Loucy (cell line): ENCODE data around the gene INS.
A peak's percentile ranks its signal among the peaks of the same experiment; 100 is the strongest.

ENCODE experiments used
- H2AFZ ChIP-seq: fragments of 200-600 bp; sonication (generic); 2 replicates; pipeline ENCODE4 v1.6.0; 2016; ENCODE audit warnings: antibody characterized with exemption, mild to moderate bottlenecking, low read length, moderate library complexity
- H3F3A ChIP-seq: fragments of 200-600 bp; 2 replicates; pipeline ENCODE4 v1.6.0; 2016; ENCODE audit warnings: antibody characterized with exemption, low read depth, mild to moderate bottlenecking
- H3K27me3 ChIP-seq: fragments of 200-600 bp; sonication (generic); 2 replicates; pipeline ENCODE4 v1.6.1; 2014; ENCODE audit warnings: low read length, mild to moderate bottlenecking; ENCODE audit not compliant: insufficient read depth, poor library complexity, severe bottlenecking
- H3K36me3 ChIP-seq: fragments of 200-600 bp; sonication (generic); 2 replicates; pipeline ENCODE4 v1.6.1; 2016; ENCODE audit warnings: low read length; ENCODE audit not compliant: insufficient read depth
- H3K4me1 ChIP-seq: fragments of 200-600 bp; sonication (generic); 2 replicates; pipeline ENCODE4 v1.5.1; 2014; ENCODE audit warnings: low read length, mild to moderate bottlenecking; ENCODE audit not compliant: insufficient read depth, poor library complexity, severe bottlenecking
- H3K4me2 ChIP-seq: fragments of 200-600 bp; sonication (generic); 2 replicates; pipeline ENCODE4 v1.6.0; 2014; ENCODE audit warnings: antibody characterized with exemption, low read length, low read depth, mild to moderate bottlenecking; ENCODE audit not compliant: poor library complexity, severe bottlenecking
- H3K4me3 ChIP-seq: fragments of 200-600 bp; sonication (generic); 2 replicates; pipeline ENCODE4 v1.5.1; 2014; ENCODE audit warnings: low read length, mild to moderate bottlenecking, mixed read lengths; ENCODE audit not compliant: poor library complexity, severe bottlenecking
- H3K79me2 ChIP-seq: fragments of 200-600 bp; sonication (generic); 2 replicates; pipeline ENCODE4 v1.6.1; 2014; ENCODE audit warnings: low read length; ENCODE audit not compliant: insufficient read depth
- H3K9ac ChIP-seq: fragments of 200-600 bp; sonication (generic); 2 replicates; pipeline ENCODE4 v1.6.0; 2014; ENCODE audit warnings: mild to moderate bottlenecking, low read depth, low read length, moderate library complexity; ENCODE audit not compliant: poor library complexity, severe bottlenecking
- H3K9me2 ChIP-seq: fragments of 200-600 bp; sonication (generic); replicated peaks from 2 replicates; pipeline ENCODE4 v1.6.1; 2016; ENCODE audit warnings: low read depth, low read length, mixed read lengths
- H3K9me3 ChIP-seq: fragments of 200-600 bp; sonication (generic); 2 replicates; pipeline ENCODE4 v1.6.1; 2014; ENCODE audit warnings: mild to moderate bottlenecking, antibody characterized with exemption, low read length, low read depth; ENCODE audit not compliant: insufficient read depth
- H4K20me1 ChIP-seq: fragments of 200-600 bp; sonication (generic); 2 replicates; pipeline ENCODE4 v1.6.0; 2014; ENCODE audit warnings: antibody characterized with exemption, low read length, mild to moderate bottlenecking; ENCODE audit not compliant: insufficient read depth, poor library complexity, severe bottlenecking
- CTCF ChIP-seq: fragments of 200-600 bp; sonication (generic); conservative IDR thresholded peaks from 2 replicates; pipeline ENCODE4 v1.5.1; 2014; ENCODE audit warnings: mild to moderate bottlenecking, antibody characterized with exemption, low read length
- EZH2phosphoT487 ChIP-seq: fragments of 200-600 bp; IDR thresholded peaks from 2 replicates; pipeline ENCODE4 v1.6.1; 2018; ENCODE audit warnings: antibody characterized with exemption, mild to moderate bottlenecking, moderate library complexity, borderline replicate concordance

The INS gene

DNA sequence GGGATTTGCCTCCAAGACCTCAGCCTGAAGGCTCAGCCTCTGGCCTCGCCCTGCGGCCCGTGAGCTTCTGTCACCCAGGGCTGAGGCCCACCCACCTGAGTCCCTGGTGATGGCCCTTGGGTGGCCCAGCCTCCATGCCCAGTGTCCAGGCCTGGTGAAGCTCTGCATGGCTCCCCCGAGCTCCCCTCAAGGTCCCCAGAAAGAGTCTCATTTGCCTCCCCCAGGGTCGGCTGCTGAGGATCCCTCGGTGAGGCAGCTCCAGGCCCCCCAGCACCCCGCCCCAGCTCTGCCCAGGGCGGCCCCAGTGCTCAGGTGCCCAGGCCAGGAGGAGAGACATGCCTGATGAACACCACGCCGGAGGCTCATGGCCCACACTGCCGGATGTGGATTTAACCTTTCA is 12.8 kb upstream of the INS start:
- no peak overlapping the region for H3K4me3 ChIP-seq
- no peaks in the 10 kb centered on the region for H3K9me3 ChIP-seq

GRCh38 chr11:2173150-2173693 is 12.2 kb upstream of the INS start:
- H3F3A ChIP-seq = no peaks in the 10 kb centered on the region
- H4K20me1 ChIP-seq = no peaks in the 10 kb centered on the region
- no peak overlapping the region for H3K4me3 ChIP-seq
- H3K79me2 ChIP-seq = no peaks in the 10 kb centered on the region
- TF ChIP-seq CTCF (peak; percentile 70), EZH2phosphoT487 (no peak)
- H3K36me3 ChIP-seq = no peaks in the 10 kb centered on the region
- H3K27me3 ChIP-seq = no peaks in the 10 kb centered on the region
- no peak overlapping the region for H2AFZ ChIP-seq
- no peak overlapping the region for H3K4me2 ChIP-seq
- H3K9ac ChIP-seq = no peak overlapping the region
- no peaks in the 10 kb centered on the region for H3K4me1 ChIP-seq
- H3K9me3 ChIP-seq = no peaks in the 10 kb centered on the region
- H3K9me2 ChIP-seq = no peaks in the 10 kb centered on the region

More for the DNA sequence above, 12.8 kb upstream of the INS start:
- Histone ChIP-seq H3K9ac (no peak overlapping the region), H3K9me2 (no peaks in the 10 kb centered on the region), H3K4me2 (no peak overlapping the region), H2AFZ (no peak overlapping the region), H3K79me2 (no peaks in the 10 kb centered on the region), H3F3A (no peaks in the 10 kb centered on the region), H4K20me1 (no peaks in the 10 kb centered on the region), H3K4me1 (no peaks in the 10 kb centered on the region), H3K36me3 (no peaks in the 10 kb centered on the region), H3K27me3 (no peaks in the 10 kb centered on the region)
- TF ChIP-seq EZH2phosphoT487 (no peak), CTCF (no peak)

DNA sequence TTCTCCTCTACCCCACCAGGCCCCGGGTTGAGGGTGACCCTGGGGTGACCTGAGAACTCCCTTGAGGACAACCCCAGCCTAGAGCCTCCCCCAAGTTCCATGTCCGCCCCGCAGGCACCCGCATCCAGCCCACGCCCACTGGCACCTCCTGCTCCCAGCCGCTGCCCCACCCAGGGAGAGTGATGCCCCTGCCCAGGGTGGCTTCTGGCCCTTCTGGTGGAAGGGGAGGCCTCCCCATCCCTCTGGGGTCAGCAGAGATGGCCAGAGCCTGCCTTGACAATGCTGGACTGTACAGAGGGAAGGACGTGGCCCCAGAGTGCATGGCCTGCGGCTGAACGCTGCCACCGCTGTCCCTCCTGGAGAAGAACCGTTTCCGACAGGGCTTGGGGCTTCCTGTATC is 11.7 kb upstream of the INS start:
- H3K9me3 ChIP-seq = no peaks in the 10 kb centered on the region
- no peak overlapping the region for H3K4me2 ChIP-seq
- H3K9ac ChIP-seq = no peak overlapping the region
- H3K79me2 ChIP-seq = no peaks in the 10 kb centered on the region
- H3K9me2 ChIP-seq = no peaks in the 10 kb centered on the region
- H3F3A ChIP-seq = no peaks in the 10 kb centered on the region
- H3K4me1 ChIP-seq = no peaks in the 10 kb centered on the region
- H4K20me1 ChIP-seq = no peaks in the 10 kb centered on the region
- TF ChIP-seq CTCF (no peak), EZH2phosphoT487 (no peak)
- H3K27me3 ChIP-seq = no peaks in the 10 kb centered on the region
- no peak overlapping the region for H3K4me3 ChIP-seq
- H2AFZ ChIP-seq = no peak overlapping the region
- no peaks in the 10 kb centered on the region for H3K36me3 ChIP-seq
